ENCODE measurements around the gene ZBTB20. TPM values are rescaled to one million over a fixed set of nuclear protein-coding genes. Genes with fewer than 3 reads are reported as not detected.

Gene ZBTB20
- total and polyA plus RNA-seq, 2 of the 4 experiments (the other 2 are of a cell fraction), result 0.75 to 14.7 TPM

DNA sequence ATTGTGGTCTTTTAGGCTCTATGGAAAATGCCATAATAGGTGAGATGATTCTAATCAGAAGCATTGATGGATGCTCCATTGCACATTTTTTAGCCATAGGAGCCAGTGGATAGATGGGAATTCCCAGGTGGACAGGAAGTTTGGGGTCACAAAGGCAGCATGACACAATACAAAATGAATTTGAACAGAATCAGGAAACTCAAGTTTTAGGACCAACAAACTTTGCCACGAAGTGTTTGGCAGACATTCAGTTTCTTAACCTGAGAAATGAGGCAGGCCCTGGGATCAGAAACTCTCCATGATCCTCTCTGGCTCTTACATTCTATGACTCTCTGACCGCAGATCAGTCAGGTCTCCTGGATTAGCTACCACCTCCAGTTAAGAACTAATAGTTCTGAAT lies 577.9 kb downstream of the ZBTB20 start:
- Histone ChIP-seq H2AK9ac (replicated peaks; ENCODE audit: low read depth, low read length, poor library complexity) (no peak overlapping the region), H2AFZ (replicated peaks; ENCODE audit: low read length, poor library complexity) (no peak overlapping the region), H3K4me2 (ENCODE audit: low read depth, low read length) (no peak overlapping the region), H3K9me1 (ENCODE audit: insufficient read depth, low read length) (peaks cover 4% of the 10 kb centered on the region), H3K4me1 (ENCODE audit: control insufficient read depth, insufficient read depth, low read length) (peaks cover 4% of the 10 kb centered on the region; the same call in 1 of the 2 replicates), H3K9ac (ENCODE audit: low read depth, low read length) (no peak overlapping the region), H4K20me1 (ENCODE audit: insufficient read depth, low read length) (0 out of 2 replicates have a peak, but pooled peaks cover 4% of the 10 kb centered on the region), H3K23ac (ENCODE audit: low read depth, low read length) (0 out of 2 replicates have a peak overlapping the region, but pooled peaks have one; percentile 7), H3K56ac (ENCODE audit: extremely low read depth, insufficient read depth, low read length) (no peak overlapping the region), H3K36me3 (ENCODE audit: control insufficient read depth, insufficient read depth, low read length) (no peaks in the 10 kb centered on the region), H3K27ac (ENCODE audit: insufficient read depth, low read length) (no peak overlapping the region), H4K91ac (ENCODE audit: insufficient read depth, low read depth, low read length) (no peak overlapping the region), H4K8ac (ENCODE audit: low read depth in 2 of 2, low read length in 2 of 2) (peak overlapping the region in 1 of 2 experiments; percentile 17; a peak in 1 of 4 replicates), H3K27me3 (ENCODE audit: control insufficient read depth, insufficient read depth, low read length) (no peaks in the 10 kb centered on the region), H3K9me3 (ENCODE audit: control insufficient read depth, insufficient read depth, low read length) (no peaks in the 10 kb centered on the region), H2BK5ac (ENCODE audit: low read depth, low read length, poor library complexity, severe bottlenecking) (no peak overlapping the region), H3K4me3 (ENCODE audit: insufficient read depth, low read depth, low read length) (no peak overlapping the region), H4K5ac (ENCODE audit: low read depth, low read length) (no peak overlapping the region), H3K79me1 (ENCODE audit: low read depth in 1 of 2, low read length in 2 of 2) (peaks cover 11 to 38% of the 10 kb centered on the region in 2 experiments), H2BK120ac (ENCODE audit: low read depth, low read length) (no peak overlapping the region), H3K18ac (ENCODE audit: low read depth, low read length) (no peak overlapping the region), H2AK5ac (ENCODE audit: low read depth, low read length) (no peak overlapping the region), H2BK15ac (ENCODE audit: low read depth, low read length) (no peak overlapping the region), H3K14ac (replicated peaks; ENCODE audit: low read depth, low read length) (0 out of 2 replicates have a peak overlapping the region, but pooled peaks have one; percentile 31), H3K4ac (ENCODE audit: low read depth, low read length) (no peak overlapping the region), H2BK20ac (ENCODE audit: low read depth, low read length) (no peak overlapping the region)
- WGBS, 2 experiments (ENCODE audit: extremely low coverage in 2 of 2, insufficient read length in 1 of 2), result no CpG with 5 or more reads among the region's 2 CpGs
- ATAC-seq (ENCODE audit: low read depth) (no peak), DNase-seq (peak; percentile 68)
- POLR2A ChIA-PET (ENCODE audit: unreplicated experiment), result no interaction called here
- TF ChIP-seq MXI1 (IDR thresholded peaks at IDR 0.05; ENCODE audit: borderline replicate concordance, low read depth, low read length), result no peak
- no peak for TF ChIP-seq CTCF (conservative IDR thresholded peaks at IDR 0.05; ENCODE audit: low read depth, low read length)
- no peak for TF ChIP-seq RFX5 (IDR thresholded peaks at IDR 0.05; ENCODE audit: low read depth, low read length)
- no peak for TF ChIP-seq BHLHE40 (IDR thresholded peaks at IDR 0.05; ENCODE audit: low read depth, low read length)
- TF ChIP-seq CEBPB (IDR thresholded peaks at IDR 0.05; ENCODE audit: low read depth, low read length), result no peak
- TF ChIP-seq POLR2A (IDR thresholded peaks at IDR 0.05; ENCODE audit: low read depth, low read length), result no peak
- no peak for TF ChIP-seq MAFK (IDR thresholded peaks at IDR 0.05; ENCODE audit: low read depth, low read length)
- no peak for TF ChIP-seq RCOR1 (IDR thresholded peaks at IDR 0.05; ENCODE audit: insufficient replicate concordance, low read length)
- no peak for TF ChIP-seq NFE2L2 (IDR thresholded peaks at IDR 0.05; ENCODE audit: low read depth, low read length)
- TF ChIP-seq, protein P1, sequence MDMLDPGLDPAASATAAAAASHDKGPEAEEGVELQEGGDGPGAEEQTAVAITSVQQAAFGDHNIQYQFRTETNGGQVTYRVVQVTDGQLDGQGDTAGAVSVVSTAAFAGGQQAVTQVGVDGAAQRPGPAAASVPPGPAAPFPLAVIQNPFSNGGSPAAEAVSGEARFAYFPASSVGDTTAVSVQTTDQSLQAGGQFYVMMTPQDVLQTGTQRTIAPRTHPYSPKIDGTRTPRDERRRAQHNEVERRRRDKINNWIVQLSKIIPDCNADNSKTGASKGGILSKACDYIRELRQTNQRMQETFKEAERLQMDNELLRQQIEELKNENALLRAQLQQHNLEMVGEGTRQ (IDR thresholded peaks at IDR 0.05; ENCODE audit: low read depth, low read length), result no peak
- TF ChIP-seq RAD21 (IDR thresholded peaks at IDR 0.05; ENCODE audit: low read length), result no peak
- TF ChIP-seq FOS (IDR thresholded peaks at IDR 0.05; ENCODE audit: low read depth, low read length), result no peak
- TF ChIP-seq SMC3 (IDR thresholded peaks at IDR 0.05; ENCODE audit: low read depth, low read length), result no peak
- no peak for TF ChIP-seq MAZ (IDR thresholded peaks at IDR 0.05; ENCODE audit: borderline replicate concordance, low read depth, low read length)
- TF ChIP-seq, protein P2, sequence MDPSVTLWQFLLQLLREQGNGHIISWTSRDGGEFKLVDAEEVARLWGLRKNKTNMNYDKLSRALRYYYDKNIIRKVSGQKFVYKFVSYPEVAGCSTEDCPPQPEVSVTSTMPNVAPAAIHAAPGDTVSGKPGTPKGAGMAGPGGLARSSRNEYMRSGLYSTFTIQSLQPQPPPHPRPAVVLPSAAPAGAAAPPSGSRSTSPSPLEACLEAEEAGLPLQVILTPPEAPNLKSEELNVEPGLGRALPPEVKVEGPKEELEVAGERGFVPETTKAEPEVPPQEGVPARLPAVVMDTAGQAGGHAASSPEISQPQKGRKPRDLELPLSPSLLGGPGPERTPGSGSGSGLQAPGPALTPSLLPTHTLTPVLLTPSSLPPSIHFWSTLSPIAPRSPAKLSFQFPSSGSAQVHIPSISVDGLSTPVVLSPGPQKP (IDR thresholded peaks at IDR 0.05; ENCODE audit: borderline replicate concordance, low read depth, low read length), result no peak
- TF ChIP-seq CHD1 (IDR thresholded peaks at IDR 0.05; ENCODE audit: low read depth, low read length), result no peak
- CTCF ChIA-PET, result no interaction called here
- no TSS peak for BruUV-seq (replicated peaks)
- intact Hi-C loops (cut with micrococcal nuclease), result no loop called here
- in situ Hi-C loops (cut with MboI; ENCODE audit: low sequenced_read_pairs), result no loop called here
- dilution Hi-C loops (cut with HindIII; ENCODE audit: low sequenced_read_pairs, unreplicated experiment), result no loop called here

Measured in IMR-90 (cell line).